Upper lobe of right lung (tissue), 1 donor: ENCODE measurements around the gene IL31. TPM values are rescaled to one million over a fixed set of nuclear protein-coding genes. Genes with fewer than 3 reads are reported as not detected.

Experiments
- ATAC-seq: fragments of 200-7000 bp; cut with Tn5 transposase; one replicate; pipeline ENCODE4 v1.9.1; 2020; ENCODE audit warnings: mild to moderate bottlenecking, moderate library complexity
- DNase-seq: peaks from one replicate; pipeline ENCODE4 v3.0.0-alpha.2; 2020
- H3K27ac ChIP-seq: fragments of 200-600 bp; one replicate; pipeline ENCODE4 v1.8.0; 2022
- H3K27me3 ChIP-seq: fragments of 200-600 bp; one replicate; pipeline ENCODE4 v1.8.0; 2022; ENCODE audit warnings: mild to moderate bottlenecking
- H3K36me3 ChIP-seq: fragments of 200-600 bp; one replicate; pipeline ENCODE4 v1.8.0; 2022
- H3K4me1 ChIP-seq: fragments of 200-600 bp; one replicate; pipeline ENCODE4 v1.8.0; 2022
- H3K4me3 ChIP-seq: fragments of 200-600 bp; one replicate; pipeline ENCODE4 v1.8.0; 2022; ENCODE audit warnings: mild to moderate bottlenecking
- H3K9me3 ChIP-seq: fragments of 200-600 bp; one replicate; pipeline ENCODE4 v1.8.0; 2022
- intact Hi-C: fragments of 100-400 bp; cut with DNase I; formaldehyde crosslinking; loops from one replicate; pipeline ENCODE4 v1.11.0; 2022
- total RNA-seq: library from RNA; stranded (reverse); fragmentation: NEBNext Ultra II Directional; extraction: Animal tissue kit (Norgen Biotek cat#: 25700); gene quantifications from one replicate; pipeline ENCODE4 v1.2.1, GENCODE V29; 2021
- TF ChIP-seq, protein P1 (sequence below): fragments of 200-600 bp; IDR thresholded peaks from one replicate; pipeline ENCODE4 v1.8.0; 2022; ENCODE audit warnings: antibody characterized with exemption
- donor health status: DM: no; HTN: yes; CAD: no; lungs with severe emphysema.

Gene IL31
- total RNA-seq, 1 donor from 2014 or later, result not detected

- H3K9me3 ChIP-seq, result no peaks in the 10 kb centered on the region
- no peak overlapping the region for H3K27ac ChIP-seq
- no peak overlapping the region for H3K4me3 ChIP-seq
- no peaks in the 10 kb centered on the region for H3K27me3 ChIP-seq
- TF ChIP-seq, protein P1, sequence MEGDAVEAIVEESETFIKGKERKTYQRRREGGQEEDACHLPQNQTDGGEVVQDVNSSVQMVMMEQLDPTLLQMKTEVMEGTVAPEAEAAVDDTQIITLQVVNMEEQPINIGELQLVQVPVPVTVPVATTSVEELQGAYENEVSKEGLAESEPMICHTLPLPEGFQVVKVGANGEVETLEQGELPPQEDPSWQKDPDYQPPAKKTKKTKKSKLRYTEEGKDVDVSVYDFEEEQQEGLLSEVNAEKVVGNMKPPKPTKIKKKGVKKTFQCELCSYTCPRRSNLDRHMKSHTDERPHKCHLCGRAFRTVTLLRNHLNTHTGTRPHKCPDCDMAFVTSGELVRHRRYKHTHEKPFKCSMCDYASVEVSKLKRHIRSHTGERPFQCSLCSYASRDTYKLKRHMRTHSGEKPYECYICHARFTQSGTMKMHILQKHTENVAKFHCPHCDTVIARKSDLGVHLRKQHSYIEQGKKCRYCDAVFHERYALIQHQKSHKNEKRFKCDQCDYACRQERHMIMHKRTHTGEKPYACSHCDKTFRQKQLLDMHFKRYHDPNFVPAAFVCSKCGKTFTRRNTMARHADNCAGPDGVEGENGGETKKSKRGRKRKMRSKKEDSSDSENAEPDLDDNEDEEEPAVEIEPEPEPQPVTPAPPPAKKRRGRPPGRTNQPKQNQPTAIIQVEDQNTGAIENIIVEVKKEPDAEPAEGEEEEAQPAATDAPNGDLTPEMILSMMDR, result peak; percentile 70
- no peaks in the 10 kb centered on the region for H3K4me1 ChIP-seq
- peak; percentile 89 for ATAC-seq
- DNase-seq, result peak; percentile 76
- intact Hi-C loops, result no loop called here
- no peaks in the 10 kb centered on the region for H3K36me3 ChIP-seq
These were observed 17.0 kb upstream of the IL31 start for GRCh38 chr12:122190842-122191668.

DNA sequence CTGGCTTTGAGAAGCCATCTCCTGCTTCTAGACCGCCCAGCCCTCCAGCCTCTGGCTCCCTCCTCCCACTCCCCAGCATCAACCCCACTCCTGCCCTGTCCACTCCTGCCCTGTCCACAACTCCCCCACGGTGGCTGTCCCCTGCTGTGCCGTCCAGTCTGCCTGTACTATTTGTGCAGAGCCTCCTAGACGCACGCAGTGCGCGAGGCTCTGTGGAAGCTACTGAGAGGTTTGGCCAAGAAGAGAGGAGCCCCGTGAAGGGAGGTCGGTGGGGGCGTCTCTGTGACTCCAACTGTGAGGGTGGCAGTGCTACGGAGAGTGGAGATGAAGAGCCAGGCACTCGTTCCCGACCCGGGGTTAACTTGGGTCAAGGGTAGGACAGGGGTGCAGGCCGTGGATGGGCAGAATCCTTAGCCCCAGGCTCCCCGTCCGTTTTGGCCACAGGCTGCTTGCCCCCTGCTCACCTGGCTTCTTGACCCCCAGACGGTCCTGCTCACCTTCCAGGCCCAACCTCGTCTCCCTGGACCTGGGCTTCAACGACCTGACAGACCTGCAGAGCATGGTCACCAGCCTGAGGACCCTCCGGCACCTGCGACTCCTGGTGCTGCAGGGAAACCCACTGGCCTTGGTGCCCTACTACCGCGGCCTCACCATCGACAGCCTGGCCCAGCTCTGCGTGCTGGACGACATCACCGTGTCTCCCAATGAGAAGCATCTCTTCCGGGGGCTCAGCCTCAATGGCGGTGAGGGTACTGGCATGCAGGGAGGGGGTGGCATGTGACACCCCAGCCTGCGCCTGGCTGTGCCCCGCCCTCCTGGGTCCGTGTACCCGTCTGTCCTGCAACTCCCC, 15.8 kb upstream of the IL31 start:
- intact Hi-C loops, result no loop called here
- Histone ChIP-seq H3K9me3 (no peaks in the 10 kb centered on the region), H3K36me3 (no peaks in the 10 kb centered on the region), H3K4me1 (no peaks in the 10 kb centered on the region), H3K27me3 (no peaks in the 10 kb centered on the region), H3K27ac (no peak overlapping the region), H3K4me3 (no peak overlapping the region)
- DNase-seq (no peak), ATAC-seq (no peak)
- TF ChIP-seq, protein P1, result no peak

DNA sequence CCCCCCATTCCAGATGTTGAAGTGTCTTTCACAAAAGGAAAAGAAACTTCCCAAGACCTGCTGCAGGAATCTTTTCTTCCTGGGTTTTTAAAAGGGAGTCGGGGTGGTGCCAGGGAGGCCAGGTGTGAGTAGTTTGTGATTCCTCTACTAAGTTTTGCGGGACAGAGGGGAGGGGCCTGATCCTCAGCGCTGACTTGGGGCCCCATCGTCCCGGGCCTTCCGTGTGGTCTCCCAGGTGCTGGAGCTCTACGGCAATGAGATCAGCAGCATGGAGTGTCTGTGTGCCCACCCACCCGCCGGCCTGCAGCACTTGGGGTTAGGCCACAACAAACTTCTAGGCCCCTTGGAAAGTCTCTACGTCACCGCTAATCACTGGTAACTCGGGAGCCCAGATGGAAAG, 13.4 kb upstream of the IL31 start:
- DNase-seq, result no peak
- Histone ChIP-seq H3K9me3 (no peaks in the 10 kb centered on the region), H3K4me1 (peaks cover 5% of the 10 kb centered on the region), H3K27ac (no peak overlapping the region), H3K27me3 (no peaks in the 10 kb centered on the region), H3K4me3 (no peak overlapping the region), H3K36me3 (no peaks in the 10 kb centered on the region)
- intact Hi-C loops, result no loop called here
- TF ChIP-seq, protein P1, result no peak
- ATAC-seq, result no peak

- TF ChIP-seq, protein P1, result no peak
- ATAC-seq, result no peak
- no peak for DNase-seq
- intact Hi-C loops, result no loop called here
- Histone ChIP-seq H3K27me3 (no peaks in the 10 kb centered on the region), H3K9me3 (no peaks in the 10 kb centered on the region), H3K4me1 (peaks cover 5% of the 10 kb centered on the region), H3K27ac (no peak overlapping the region), H3K4me3 (no peak overlapping the region), H3K36me3 (no peaks in the 10 kb centered on the region)
These were observed 11.6 kb upstream of the IL31 start for GRCh38 chr12:122185494-122186082.

DNA sequence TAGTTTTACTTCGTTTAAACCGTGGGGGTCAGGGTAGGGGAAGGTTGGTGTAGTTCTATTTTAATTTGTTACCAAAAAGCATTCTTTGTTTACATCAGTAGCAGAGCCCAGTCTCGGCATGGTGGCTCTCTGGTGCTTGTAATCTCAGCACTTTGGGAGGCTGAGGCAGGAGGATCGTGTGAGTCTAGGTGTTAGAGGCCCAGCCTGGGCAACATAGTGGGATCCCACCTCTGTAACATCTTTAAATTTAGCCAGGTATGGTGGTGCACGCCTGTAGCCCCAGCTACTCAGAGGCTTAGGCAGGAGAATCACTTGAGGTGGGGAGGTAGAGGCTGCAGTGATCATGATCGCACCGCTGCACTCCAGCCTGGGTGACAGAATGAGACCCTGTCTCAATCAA, 11.1 kb upstream of the IL31 start:
- intact Hi-C loops, result no loop called here
- TF ChIP-seq, protein P1, result no peak
- H3K4me1 ChIP-seq, result peaks cover 5% of the 10 kb centered on the region

More for the DNA sequence above, 11.1 kb upstream of the IL31 start:
- no peak for DNase-seq
- no peaks in the 10 kb centered on the region for H3K27me3 ChIP-seq
- no peak overlapping the region for H3K27ac ChIP-seq
- H3K36me3 ChIP-seq, result no peaks in the 10 kb centered on the region
- no peak for ATAC-seq
- H3K9me3 ChIP-seq, result no peaks in the 10 kb centered on the region
- H3K4me3 ChIP-seq, result no peak overlapping the region
